GM12892 (cell line): ENCODE measurements around the gene ZNRF2.

ENCODE experiments used
- POLR2A ChIP-seq: IDR thresholded peaks from 2 replicates; pipeline ENCODE4 v1.6.1; 2011; ENCODE audit warnings: low read depth, low read length, control low read depth
- POLR2AphosphoS5 ChIP-seq: IDR thresholded peaks from 2 replicates; pipeline ENCODE4 v1.6.1; 2011; ENCODE audit warnings: low read depth, low read length, control low read depth

DNA sequence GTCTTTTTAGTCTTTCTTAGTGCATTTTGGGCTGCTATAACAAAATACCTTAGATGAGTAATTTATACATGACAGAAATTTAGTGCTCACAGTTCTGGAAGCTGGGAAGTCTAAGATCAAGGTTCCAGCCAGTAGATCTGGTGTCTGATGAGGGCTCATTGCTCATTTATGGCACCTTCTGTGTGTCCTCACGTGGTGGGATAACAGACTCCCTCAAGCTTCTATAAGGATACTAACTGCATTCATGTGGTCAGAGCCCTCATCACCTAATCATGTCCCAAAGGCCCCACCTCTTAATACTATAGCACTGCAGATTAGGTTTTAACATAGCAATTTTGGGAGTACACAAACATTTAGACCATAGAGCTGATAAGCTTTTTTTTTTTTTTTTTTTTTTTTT, 80.4 kb downstream of the ZNRF2 start:
- TF ChIP-seq POLR2AphosphoS5 (no peak), POLR2A (no peak)
